Measurements from ENCODE around the gene GLTP.

Gene GLTP

GRCh38 chr12:109883461-109883860, 3.1 kb upstream of the GLTP start:
- no peak for TF ChIP-seq NFIC (IDR thresholded peaks at IDR 0.05)
- no peak for TF ChIP-seq YY1 (IDR thresholded peaks at IDR 0.05; ENCODE audit: low read depth)
- no peak for TF ChIP-seq ZBTB7A (IDR thresholded peaks at IDR 0.05; ENCODE audit: low read depth)
- no peak for TF ChIP-seq TEAD4 (IDR thresholded peaks at IDR 0.05)
- TF ChIP-seq USF1 (IDR thresholded peaks at IDR 0.05) = no peak

GRCh38 chr12:109881752-109882151, 1.4 kb upstream of the GLTP start:
- TF ChIP-seq ZBTB7A (IDR thresholded peaks at IDR 0.05; ENCODE audit: low read depth) = no peak
- TF ChIP-seq EP300 (IDR thresholded peaks at IDR 0.05; ENCODE audit: borderline replicate concordance) = no peak
- TF ChIP-seq NFIC (IDR thresholded peaks at IDR 0.05) = no peak
- no peak for TF ChIP-seq CEBPB (IDR thresholded peaks at IDR 0.05)
- no peak for TF ChIP-seq MAX (IDR thresholded peaks at IDR 0.05)
- TF ChIP-seq YY1 (IDR thresholded peaks at IDR 0.05; ENCODE audit: low read depth) = no peak
- TF ChIP-seq TEAD4 (IDR thresholded peaks at IDR 0.05) = no peak
- TF ChIP-seq TCF12 (IDR thresholded peaks at IDR 0.05; ENCODE audit: low read depth) = no peak
- TF ChIP-seq EGR1 (IDR thresholded peaks at IDR 0.05) = no peak
- no peak for TF ChIP-seq RAD21 (IDR thresholded peaks at IDR 0.05; ENCODE audit: low read depth)
- TF ChIP-seq FOXM1 (IDR thresholded peaks at IDR 0.05; ENCODE audit: borderline replicate concordance, low read depth) = no peak

GRCh38 chr12:109880938-109881337, 597 bp upstream of the GLTP start:
- TF ChIP-seq REST (IDR thresholded peaks at IDR 0.05; ENCODE audit: low read depth) (peak; percentile 37; the same call in 1 of the 2 replicates), CREB1 (IDR thresholded peaks at IDR 0.05; ENCODE audit: low read depth) (no peak)

- TF ChIP-seq TAF1 (IDR thresholded peaks at IDR 0.05; ENCODE audit: low read depth) = 0 out of 2 replicates have a peak, but pooled peaks have one; percentile 30
- TF ChIP-seq MAX (IDR thresholded peaks at IDR 0.05) = no peak
- TF ChIP-seq EGR1 (IDR thresholded peaks at IDR 0.05) = no peak
- TF ChIP-seq YY1 (IDR thresholded peaks at IDR 0.05; ENCODE audit: low read depth) = no peak
These were observed 844 bp downstream of the GLTP start for GRCh38 chr12:109879351-109880042.

GRCh38 chr12:109878749-109879148, 1.6 kb downstream of the GLTP start:
- TF ChIP-seq REST (IDR thresholded peaks at IDR 0.05; ENCODE audit: low read depth) = no peak
- no peak for TF ChIP-seq CEBPB (IDR thresholded peaks at IDR 0.05)
- no peak for TF ChIP-seq USF1 (IDR thresholded peaks at IDR 0.05)
- TF ChIP-seq MAX (IDR thresholded peaks at IDR 0.05) = no peak
- TF ChIP-seq CREB1 (IDR thresholded peaks at IDR 0.05; ENCODE audit: low read depth) = no peak
- TF ChIP-seq FOXM1 (IDR thresholded peaks at IDR 0.05; ENCODE audit: borderline replicate concordance, low read depth) = no peak
- TF ChIP-seq EGR1 (IDR thresholded peaks at IDR 0.05) = no peak
- TF ChIP-seq TEAD4 (IDR thresholded peaks at IDR 0.05) = no peak
- no peak for TF ChIP-seq TCF12 (IDR thresholded peaks at IDR 0.05; ENCODE audit: low read depth)

- TF ChIP-seq EP300 (IDR thresholded peaks at IDR 0.05; ENCODE audit: borderline replicate concordance) = no peak
- TF ChIP-seq TAF1 (IDR thresholded peaks at IDR 0.05; ENCODE audit: low read depth) = no peak
- TF ChIP-seq TEAD4 (IDR thresholded peaks at IDR 0.05) = no peak
- TF ChIP-seq TCF12 (IDR thresholded peaks at IDR 0.05; ENCODE audit: low read depth) = no peak
- TF ChIP-seq NFIC (IDR thresholded peaks at IDR 0.05) = no peak
- TF ChIP-seq YY1 (IDR thresholded peaks at IDR 0.05; ENCODE audit: low read depth) = no peak
- no peak for TF ChIP-seq REST (IDR thresholded peaks at IDR 0.05; ENCODE audit: low read depth)
- TF ChIP-seq EGR1 (IDR thresholded peaks at IDR 0.05) = no peak
- TF ChIP-seq CREB1 (IDR thresholded peaks at IDR 0.05; ENCODE audit: low read depth) = no peak
These were observed 2.1 kb downstream of the GLTP start for GRCh38 chr12:109878247-109878625.

Data from Ishikawa (cell line).